Choroid plexus epithelial cell (primary cell): ENCODE measurements around the gene AOPEP.
A peak's percentile ranks its signal among the peaks of the same experiment; 100 is the strongest.

Source experiments
- DNase-seq: peaks from one replicate; pipeline ENCODE4 v3.0.0-alpha.2; 2010; ENCODE audit warnings: low read depth
- H3K4me3 ChIP-seq: 2 replicates; pipeline ENCODE4 v1.5.1; 2011; ENCODE audit warnings: low read depth, mild to moderate bottlenecking, control low read depth, low read length, moderate library complexity
- TF ChIP-seq, protein P1 (sequence below): conservative IDR thresholded peaks from 2 replicates; pipeline ENCODE4 v1.5.1; 2011; ENCODE audit warnings: low read depth, mild to moderate bottlenecking, control low read depth, inconsistent platforms, low read length, moderate library complexity

AOPEP gene

DNA sequence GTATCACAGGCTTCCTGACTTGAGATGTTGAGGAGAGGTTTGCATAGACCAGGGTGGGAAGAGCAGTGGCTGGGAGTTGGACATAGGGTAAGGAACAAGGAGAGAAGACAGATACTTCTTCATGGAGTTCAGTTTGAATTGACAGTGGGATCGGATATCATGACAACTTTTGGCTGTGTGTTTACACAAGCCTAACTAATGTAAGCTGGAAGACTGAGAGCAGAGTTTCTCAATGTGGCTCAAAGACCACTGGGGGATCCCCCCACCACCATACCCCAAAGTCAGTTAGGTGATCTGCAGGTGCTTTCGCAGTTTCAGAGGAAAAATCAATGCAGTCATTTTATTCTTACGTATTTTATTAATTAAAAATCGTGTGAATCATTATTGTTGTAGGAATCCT, 125.9 kb downstream of the AOPEP start:
- DNase-seq, result no peak
- TF ChIP-seq, protein P1, sequence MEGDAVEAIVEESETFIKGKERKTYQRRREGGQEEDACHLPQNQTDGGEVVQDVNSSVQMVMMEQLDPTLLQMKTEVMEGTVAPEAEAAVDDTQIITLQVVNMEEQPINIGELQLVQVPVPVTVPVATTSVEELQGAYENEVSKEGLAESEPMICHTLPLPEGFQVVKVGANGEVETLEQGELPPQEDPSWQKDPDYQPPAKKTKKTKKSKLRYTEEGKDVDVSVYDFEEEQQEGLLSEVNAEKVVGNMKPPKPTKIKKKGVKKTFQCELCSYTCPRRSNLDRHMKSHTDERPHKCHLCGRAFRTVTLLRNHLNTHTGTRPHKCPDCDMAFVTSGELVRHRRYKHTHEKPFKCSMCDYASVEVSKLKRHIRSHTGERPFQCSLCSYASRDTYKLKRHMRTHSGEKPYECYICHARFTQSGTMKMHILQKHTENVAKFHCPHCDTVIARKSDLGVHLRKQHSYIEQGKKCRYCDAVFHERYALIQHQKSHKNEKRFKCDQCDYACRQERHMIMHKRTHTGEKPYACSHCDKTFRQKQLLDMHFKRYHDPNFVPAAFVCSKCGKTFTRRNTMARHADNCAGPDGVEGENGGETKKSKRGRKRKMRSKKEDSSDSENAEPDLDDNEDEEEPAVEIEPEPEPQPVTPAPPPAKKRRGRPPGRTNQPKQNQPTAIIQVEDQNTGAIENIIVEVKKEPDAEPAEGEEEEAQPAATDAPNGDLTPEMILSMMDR, result no peak
- H3K4me3 ChIP-seq, result no peak overlapping the region

DNA sequence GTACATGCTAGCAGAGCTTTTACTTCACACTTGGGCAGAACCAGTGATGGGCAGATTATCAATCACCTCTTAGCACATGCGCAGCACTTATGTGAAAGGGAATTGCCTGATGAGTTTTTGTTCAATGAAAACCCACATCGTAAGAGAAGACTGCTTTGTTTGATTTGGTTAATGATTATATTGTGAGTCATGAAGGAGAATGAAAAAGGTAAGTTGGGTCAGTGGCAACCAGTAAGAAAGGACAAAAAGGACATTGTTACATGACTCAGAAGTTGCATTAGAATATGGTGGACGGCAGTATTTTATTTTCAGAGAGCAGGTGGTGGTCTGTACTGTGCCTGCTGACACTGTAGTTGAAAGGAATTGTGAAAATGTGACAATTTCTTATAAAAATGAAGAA, 127.4 kb downstream of the AOPEP start:
- TF ChIP-seq, protein P1, result no peak
- H3K4me3 ChIP-seq, result no peak overlapping the region
- DNase-seq, result no peak

DNA sequence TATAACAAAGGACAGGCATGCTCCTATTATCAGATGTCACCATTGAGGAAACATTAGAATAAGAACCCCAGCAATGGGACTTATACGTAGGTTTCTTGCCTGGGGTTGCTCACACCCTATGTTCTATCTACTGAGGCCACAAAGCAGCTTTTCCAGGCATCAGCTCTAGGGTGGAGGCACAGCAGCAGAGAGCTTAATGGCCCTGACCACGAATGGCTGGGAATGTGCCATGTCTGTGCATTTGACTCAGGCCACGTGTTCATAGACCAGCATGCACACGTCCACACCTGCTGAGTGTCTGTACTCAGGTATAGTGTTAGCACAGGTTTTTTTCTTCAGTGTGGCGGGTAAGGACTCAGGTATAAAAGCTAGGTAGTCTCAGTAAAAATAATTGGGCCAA, 129.4 kb downstream of the AOPEP start:
- no peak overlapping the region for H3K4me3 ChIP-seq
- TF ChIP-seq, protein P1, result no peak
- DNase-seq, result no peak

DNA sequence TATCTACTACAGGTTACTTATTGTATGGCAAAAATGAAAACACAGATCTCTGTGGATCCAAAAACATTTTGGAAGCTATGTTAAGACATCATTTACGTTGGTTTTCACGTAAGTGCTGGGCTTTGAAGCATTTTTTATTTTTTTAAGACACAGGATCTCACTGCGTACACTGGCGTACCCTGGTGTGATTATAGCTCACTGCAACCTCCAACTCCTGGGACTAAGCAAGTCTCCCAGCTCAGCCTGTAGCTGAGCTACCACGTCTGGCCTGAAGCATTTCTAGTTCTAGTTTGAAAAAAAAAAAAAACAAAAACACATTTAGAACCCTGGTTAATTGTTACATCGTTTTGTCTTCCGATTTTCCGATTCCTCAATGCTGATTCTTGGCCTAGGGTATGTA, 131.3 kb downstream of the AOPEP start:
- H3K4me3 ChIP-seq, result no peak overlapping the region
- TF ChIP-seq, protein P1, result peak; percentile 12
- no peak for DNase-seq

DNA sequence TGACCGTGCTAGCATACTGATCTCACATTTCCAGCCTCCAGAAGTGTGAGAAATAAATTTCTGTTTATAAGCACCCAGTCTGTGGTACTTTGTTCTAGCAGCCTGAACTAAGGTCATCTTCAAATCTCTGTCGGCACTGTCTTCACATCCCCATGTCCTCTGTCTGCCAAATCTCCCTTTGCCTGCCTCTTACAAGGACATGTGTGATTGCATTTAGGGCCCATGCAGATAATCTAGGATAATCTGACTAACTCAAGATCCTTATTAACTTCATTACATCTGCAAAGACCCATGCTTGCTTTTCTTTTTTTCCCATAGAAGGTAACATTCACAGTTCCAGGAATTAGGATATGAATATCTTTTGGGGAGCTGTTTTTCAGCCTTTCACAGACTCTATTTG, 132.7 kb downstream of the AOPEP start:
- no peak overlapping the region for H3K4me3 ChIP-seq
- TF ChIP-seq, protein P1, result no peak
- DNase-seq, result no peak

DNA sequence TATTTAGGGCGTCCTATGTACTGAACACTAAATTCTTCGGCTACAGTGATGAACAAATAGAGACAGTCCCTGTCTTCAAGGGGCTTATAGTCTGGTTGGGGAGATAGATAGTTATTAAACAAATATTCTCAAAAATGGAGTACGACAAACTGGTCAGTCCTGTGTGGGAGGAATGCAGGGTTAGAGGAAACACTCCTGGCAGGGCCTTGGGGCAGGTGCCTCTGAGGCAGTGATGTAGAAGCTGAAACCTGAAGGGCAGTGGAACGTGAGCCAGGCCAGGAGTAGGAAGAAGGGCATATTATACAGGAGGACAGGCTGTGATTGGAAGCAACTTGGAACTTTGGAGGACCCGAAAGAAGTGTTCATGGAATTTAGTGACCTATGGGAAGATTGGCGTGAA, 133.4 kb downstream of the AOPEP start:
- H3K4me3 ChIP-seq, result no peak overlapping the region
- TF ChIP-seq, protein P1, result no peak
- DNase-seq, result no peak

DNA sequence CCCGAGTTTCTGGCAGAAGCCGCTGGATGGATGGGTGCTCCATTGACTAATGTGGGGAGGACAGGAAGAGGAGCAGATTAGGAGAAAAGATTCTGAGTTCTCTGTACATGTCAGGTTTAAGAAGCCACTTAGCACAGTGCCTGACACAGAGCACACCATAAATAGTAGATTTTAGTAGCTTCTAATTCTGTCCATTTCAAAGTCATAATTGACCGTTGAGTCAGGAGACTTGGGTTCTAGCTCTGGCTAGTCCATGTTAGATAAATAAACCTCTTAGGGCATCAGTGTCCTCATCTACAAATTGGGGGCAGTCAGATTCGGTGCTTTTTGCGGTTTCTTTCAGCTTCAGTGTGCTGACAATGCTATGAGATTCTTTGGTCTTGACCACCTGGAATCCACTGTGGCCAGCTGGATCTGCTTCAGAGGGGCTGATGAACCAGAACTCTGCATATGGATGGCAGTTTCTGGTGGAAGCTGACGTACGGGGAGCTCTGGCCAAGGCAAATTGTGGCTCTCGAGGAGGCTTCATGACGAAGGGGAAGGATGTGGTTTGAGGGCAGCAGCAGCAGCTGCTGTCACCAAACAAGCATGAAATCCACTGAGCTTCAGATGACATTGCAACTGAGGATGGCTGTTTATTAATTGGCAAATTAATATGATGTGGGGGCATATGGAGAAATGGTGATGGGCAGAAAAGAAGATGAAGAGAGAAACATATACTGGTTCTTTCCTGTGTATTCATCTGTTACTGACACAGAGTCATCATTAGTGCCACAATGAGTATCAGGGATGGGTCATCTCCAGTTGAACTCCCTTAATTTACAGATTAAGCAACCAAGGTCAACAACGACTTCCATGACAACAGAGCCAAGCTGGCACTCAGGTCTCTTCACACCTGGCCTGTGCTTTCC, 134.4 kb downstream of the AOPEP start:
- TF ChIP-seq, protein P1, result no peak
- no peak overlapping the region for H3K4me3 ChIP-seq
- DNase-seq, result peak; percentile 72
